ENCODE results near the gene AHDC1.

Gene AHDC1

GRCh38 chr1:27596986-27597385, 7.0 kb downstream of the AHDC1 start:
- no peak for DNase-seq (ENCODE audit: low read depth)

GRCh38 chr1:27596261-27596660, 7.7 kb downstream of the AHDC1 start:
- no peak for DNase-seq (ENCODE audit: low read depth)

- DNase-seq (ENCODE audit: low read depth) = no peak
These were observed 8.3 kb downstream of the AHDC1 start for GRCh38 chr1:27595597-27595996.

GRCh38 chr1:27594564-27595510, 9.1 kb downstream of the AHDC1 start:
- DNase-seq (ENCODE audit: low read depth) = no peak

GRCh38 chr1:27593678-27594563, 10.0 kb downstream of the AHDC1 start:
- no peak for DNase-seq (ENCODE audit: low read depth)

GRCh38 chr1:27592931-27593677, 10.8 kb downstream of the AHDC1 start:
- DNase-seq (ENCODE audit: low read depth) = no peak

- DNase-seq (ENCODE audit: low read depth) = no peak
These were observed 11.6 kb downstream of the AHDC1 start for GRCh38 chr1:27592232-27592930.

GRCh38 chr1:27591622-27592021, 12.3 kb downstream of the AHDC1 start:
- DNase-seq (ENCODE audit: low read depth) = no peak

- no peak for DNase-seq (ENCODE audit: low read depth)
These were observed 12.9 kb downstream of the AHDC1 start for GRCh38 chr1:27590917-27591508.

- no peak for DNase-seq (ENCODE audit: low read depth)
These were observed 14.0 kb downstream of the AHDC1 start for GRCh38 chr1:27589841-27590426.

GRCh38 chr1:27589441-27589840, 14.5 kb downstream of the AHDC1 start:
- no peak for DNase-seq (ENCODE audit: low read depth)

GRCh38 chr1:27588256-27589232, 15.4 kb downstream of the AHDC1 start:
- no peak for DNase-seq (ENCODE audit: low read depth)

GRCh38 chr1:27585684-27586083, 18.3 kb downstream of the AHDC1 start:
- DNase-seq (ENCODE audit: low read depth) = no peak

- no peak for DNase-seq (ENCODE audit: low read depth)
These were observed 19.5 kb downstream of the AHDC1 start for GRCh38 chr1:27584453-27584852.

GRCh38 chr1:27583479-27583878, 20.5 kb downstream of the AHDC1 start:
- DNase-seq (ENCODE audit: low read depth) = no peak

- no peak for DNase-seq (ENCODE audit: low read depth)
These were observed 22.1 kb downstream of the AHDC1 start for GRCh38 chr1:27581823-27582243.

GRCh38 chr1:27577504-27578188, 26.3 kb downstream of the AHDC1 start:
- DNase-seq (ENCODE audit: low read depth) = no peak

GRCh38 chr1:27576806-27577227, 27.1 kb downstream of the AHDC1 start:
- DNase-seq (ENCODE audit: low read depth) = no peak

- no peak for DNase-seq (ENCODE audit: low read depth)
These were observed 28.1 kb downstream of the AHDC1 start for GRCh38 chr1:27575840-27576331.

Measured in activated gamma-delta T cell treated with anti-CD3 and anti-CD28 coated beads, Interleukin-2, amount 50 U/mL, for 16 hours (primary cell).